H1 (cell line): ENCODE results near the gene UBR3. TPM values are rescaled to one million over a fixed set of nuclear protein-coding genes. Genes with fewer than 3 reads are reported as not detected.

Experiments used
- CTCF ChIA-PET: fragments of 300-600 bp; sonication (Branson Sonifier 250); formaldehyde crosslinking; loops from one replicate; lab custom pipeline; 2021; ENCODE audit not compliant: partially characterized antibody; lab: Charles Lee
- POLR2A ChIA-PET: fragments of 300-600 bp; sonication (Branson Sonifier 250); formaldehyde crosslinking; loops from one replicate; lab custom pipeline; 2021; ENCODE audit warnings: inconsistent platforms; ENCODE audit not compliant: partially characterized antibody; lab: Charles Lee
- DNase-seq, 2 experiments: peaks; one replicate each; pipeline versions ENCODE4 v3.0.0 to v3.0.0-alpha.2; 2010 to 2022; ENCODE audit warnings: low spot score in 2 of 2, low read depth in 1 of 2, mixed read lengths in 1 of 2
- FAIRE-seq: peaks from 2 replicates; lab custom pipeline; 2011; peaks lifted over from hg19 to GRCh38; lab: Jason Lieb, UNC
- H2AFZ ChIP-seq: 2 replicates; pipeline ENCODE4 v1.8.1; 2012; ENCODE audit warnings: low read length, inconsistent platforms
- H2AK5ac ChIP-seq: 2 replicates; pipeline ENCODE4 v1.6.1; 2013; ENCODE audit warnings: low read depth, low read length
- H2BK120ac ChIP-seq: replicated peaks from 2 replicates; pipeline ENCODE3; 2013; ENCODE audit warnings: low read depth, low read length, inconsistent platforms
- H2BK12ac ChIP-seq: 2 replicates; pipeline ENCODE4 v1.6.1; 2013; ENCODE audit warnings: low read depth, low read length
- H2BK15ac ChIP-seq: 2 replicates; pipeline ENCODE4 v1.6.1; 2013; ENCODE audit warnings: low read length
- H2BK20ac ChIP-seq: 2 replicates; pipeline ENCODE4 v1.6.1; 2013; ENCODE audit warnings: low read length
- H2BK5ac ChIP-seq: 2 replicates; pipeline ENCODE4 v1.6.1; 2013; ENCODE audit warnings: low read depth, low read length
- H3K14ac ChIP-seq: 2 replicates; pipeline ENCODE4 v1.6.1; 2013; ENCODE audit warnings: inconsistent platforms; ENCODE audit not compliant: insufficient read length
- H3K18ac ChIP-seq: 2 replicates; pipeline ENCODE4 v1.6.1; 2013; ENCODE audit warnings: low read length; ENCODE audit errors: extremely low read depth
- H3K23ac ChIP-seq: 2 replicates; pipeline ENCODE4 v1.6.1; 2013; ENCODE audit warnings: inconsistent platforms; ENCODE audit not compliant: insufficient read length
- H3K23me2 ChIP-seq: 2 replicates; pipeline ENCODE4 v1.6.1; 2013; ENCODE audit warnings: low read depth, low read length
- H3K27ac ChIP-seq: 2 replicates; pipeline ENCODE4 v1.6.1; 2011; ENCODE audit warnings: low read depth, low read length, inconsistent platforms
- H3K27me3 ChIP-seq, 4 experiments: replicated peaks in 1 of 4; 1 replicate in 1 of 4; 2 replicates in 3 of 4; pipeline versions ENCODE4 v1.6.1 to v1.8.1; 2011 to 2013; ENCODE audit warnings: low read length in 3 of 4, mild to moderate bottlenecking in 3 of 4, inconsistent platforms in 2 of 4, mixed read lengths in 2 of 4, moderate library complexity in 1 of 4; ENCODE audit not compliant: control insufficient read depth in 3 of 4, insufficient read depth in 3 of 4; ENCODE audit errors: extremely low read depth in 1 of 4
- H3K36me3 ChIP-seq, 4 experiments: 2 replicates each; pipeline versions ENCODE4 v1.6.1 to v1.8.1; 2011 to 2013; ENCODE audit warnings: mild to moderate bottlenecking in 4 of 4, low read length in 3 of 4, moderate library complexity in 2 of 4, control low read depth in 1 of 4, inconsistent platforms in 1 of 4; ENCODE audit not compliant: insufficient read depth in 4 of 4, control insufficient read depth in 2 of 4
- H3K4ac ChIP-seq: replicated peaks from 2 replicates; pipeline ENCODE3; 2013; ENCODE audit warnings: low read length, low read depth, mixed read lengths, inconsistent platforms; ENCODE audit not compliant: insufficient read length
- H3K4me1 ChIP-seq, 4 experiments: replicated peaks in 1 of 4; 1 replicate in 1 of 4; 2 replicates in 3 of 4; pipeline versions ENCODE4 v1.6.1 to v1.8.1; 2011 to 2013; ENCODE audit warnings: low read length in 3 of 4, inconsistent platforms in 2 of 4, mixed read lengths in 1 of 4; ENCODE audit not compliant: insufficient read depth in 4 of 4, control insufficient read depth in 3 of 4
- H3K4me2 ChIP-seq, 2 experiments: 2 replicates each; pipeline versions ENCODE4 v1.6.1 to v1.8.1; 2011 to 2013; ENCODE audit warnings: low read depth in 2 of 2, low read length in 2 of 2, control low read depth in 1 of 2, inconsistent platforms in 1 of 2, mild to moderate bottlenecking in 1 of 2; ENCODE audit not compliant: insufficient read depth in 1 of 2
- H3K4me3 ChIP-seq, 4 experiments: fragments of 200-600, 300-600 bp in 1 of 4; sonication (generic), shearing (Covaris generic), sonication (Bioruptor Twin) in 1 of 4; 2 replicates each; pipeline versions ENCODE4 v1.5.1 to v1.8.1; 2011 to 2016; ENCODE audit warnings: low read length in 4 of 4, low read depth in 3 of 4, control low read depth in 2 of 4, inconsistent platforms in 2 of 4, mild to moderate bottlenecking in 2 of 4, mixed read lengths in 1 of 4, moderate library complexity in 1 of 4; ENCODE audit not compliant: insufficient read depth in 2 of 4; ENCODE audit errors: extremely low read depth in 1 of 4
- H3K56ac ChIP-seq: replicated peaks from 2 replicates; pipeline ENCODE3; 2013; ENCODE audit warnings: low read depth, mild to moderate bottlenecking, mixed read lengths, low read length, inconsistent platforms; ENCODE audit not compliant: insufficient read length
- H3K79me1 ChIP-seq: 2 replicates; pipeline ENCODE4 v1.6.1; 2013; ENCODE audit warnings: low read depth, low read length, control low read depth
- H3K79me2 ChIP-seq, 2 experiments: 2 replicates each; pipeline versions ENCODE4 v1.6.1 to v1.8.1; 2012 to 2013; ENCODE audit warnings: low read length in 2 of 2, mild to moderate bottlenecking in 2 of 2, inconsistent platforms in 1 of 2; ENCODE audit not compliant: insufficient read depth in 2 of 2, control insufficient read depth in 1 of 2
- H3K9ac ChIP-seq, 4 experiments: replicated peaks in 1 of 4; 1 replicate in 1 of 4; 2 replicates in 3 of 4; pipeline versions ENCODE4 v1.6.1 to v1.8.1; 2011 to 2013; ENCODE audit warnings: low read depth in 3 of 4, low read length in 3 of 4, control low read depth in 2 of 4, mild to moderate bottlenecking in 2 of 4, moderate library complexity in 2 of 4, inconsistent platforms in 1 of 4; ENCODE audit errors: extremely low read depth in 1 of 4
- H3K9me3 ChIP-seq, 2 experiments: 2 replicates each; pipeline versions ENCODE4 v1.6.1 to v1.8.1; 2012 to 2013; ENCODE audit warnings: mild to moderate bottlenecking in 2 of 2, moderate library complexity in 2 of 2, control low read depth in 1 of 2, inconsistent platforms in 1 of 2, low read depth in 1 of 2, low read length in 1 of 2, mixed read lengths in 1 of 2; ENCODE audit not compliant: insufficient read depth in 2 of 2
- H4K20me1 ChIP-seq, 2 experiments: replicated peaks in 1 of 2; 2 replicates each; pipeline versions ENCODE3 to v1.8.1; 2011 to 2013; ENCODE audit warnings: inconsistent platforms in 2 of 2, low read length in 2 of 2, mild to moderate bottlenecking in 1 of 2; ENCODE audit not compliant: insufficient read depth in 2 of 2, control insufficient read depth in 1 of 2
- H4K5ac ChIP-seq: 2 replicates; pipeline ENCODE4 v1.6.1; 2013; ENCODE audit warnings: low read length, low read depth, mixed read lengths, inconsistent platforms; ENCODE audit not compliant: insufficient read length
- H4K8ac ChIP-seq: 2 replicates; pipeline ENCODE4 v1.8.0; 2013; ENCODE audit warnings: mild to moderate bottlenecking, moderate library complexity, low read length, inconsistent platforms; ENCODE audit not compliant: insufficient read depth; ENCODE audit errors: extremely low read depth
- H4K91ac ChIP-seq: replicated peaks from 2 replicates; pipeline ENCODE3; 2013; ENCODE audit warnings: low read length, mixed read lengths, inconsistent platforms; ENCODE audit not compliant: insufficient read length
- CHD1 ChIP-seq: IDR thresholded peaks from 2 replicates; pipeline ENCODE4 v1.6.1; 2012; ENCODE audit warnings: low read depth, low read length, improper control_type of control experiment
- SP1 ChIP-seq: IDR thresholded peaks from 2 replicates; pipeline ENCODE4 v1.6.1; 2011; ENCODE audit warnings: low read depth, low read length
- WGBS, 2 experiments: shearing (Covaris generic) in 1 of 2; methylation state at CpG; one replicate each; pipeline versions ENCODE4 v1.1.6 to v1.1.7; 2013 to 2015; ENCODE audit warnings: low lambda C conversion rate in 2 of 2, mixed read lengths in 2 of 2, inconsistent platforms in 1 of 2, low coverage in 1 of 2, missing lambda C conversion rate in 1 of 2; ENCODE audit not compliant: insufficient replicate concordance in 2 of 2, insufficient coverage in 1 of 2, insufficient read length in 1 of 2; ENCODE audit errors: extremely low coverage in 1 of 2, missing lambda C conversion rate in 1 of 2; 5-methylcytosine and 5-hydroxymethylcytosine counted together
- polyA plus RNA-seq, 7 experiments: library from polyadenylated mRNA; depleted of rRNA in 3 of 7; stranded (reverse) in 5 of 7; unstranded in 2 of 7; fragments of >200 nt in 5 of 7; fragments of 200-250 nt in 2 of 7; gene quantifications; 1 replicate in 5 of 7; 2 replicates in 1 of 7; 4 replicates in 1 of 7; pipeline versions ENCODE4 v1.2.1 to v1.2.3, GENCODE V29; 2011 to 2013; ENCODE audit warnings: missing spikeins in 2 of 7, mixed read lengths in 2 of 7
- total RNA-seq: library from RNA; stranded (reverse); fragmentation: NEBNext Ultra II Directional; extraction: Animal tissue kit (Norgen Biotek cat#: 25700); gene quantifications from 2 replicates; pipeline ENCODE4 v1.2.1, GENCODE V29; 2021

UBR3 gene
- total and polyA plus RNA-seq, 2 of the 8 experiments (the other 6 are each of a cell fraction or from before 2014, with no cell fraction given): 3.7 to 17.7 TPM

DNA sequence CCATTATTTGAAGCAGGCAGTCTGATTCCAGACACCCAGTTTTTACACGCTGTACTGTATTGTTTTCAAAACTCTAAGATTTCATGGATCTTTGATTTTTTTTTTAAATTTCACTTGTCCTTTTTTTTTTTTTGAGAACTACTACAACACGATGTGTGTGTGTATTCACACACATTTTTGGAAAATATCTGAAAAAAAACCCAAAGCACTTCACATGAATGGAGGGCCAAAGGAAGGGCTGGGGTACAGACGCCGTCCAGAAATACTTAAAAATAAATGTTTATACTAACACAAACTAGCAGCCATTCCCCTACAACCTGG, 28.9 kb upstream of the UBR3 start:
- 30% methylated on average over 4 of the region's 4 CpGs; no CpG with 5 or more reads in 1 of the 2 experiments for WGBS, 2 experiments
- no peak overlapping the region; the same call in 1 of the 2 replicates for H2AFZ ChIP-seq

More for the DNA sequence above, 28.9 kb upstream of the UBR3 start:
- DNase-seq (no peak), FAIRE-seq (no peak)
- H3K56ac ChIP-seq: no peak overlapping the region
- peaks cover 9 to 43% of the 10 kb centered on the region in 2 experiments for H3K79me2 ChIP-seq
- CTCF ChIA-PET: no interaction called here
- H3K4me3 ChIP-seq: peak overlapping the region; percentile 76 to 96 (median 88)
- TF ChIP-seq CHD1: no peak
- 0 out of 2 replicates have a peak, but pooled peaks have one; percentile 4 for TF ChIP-seq SP1
- peak overlapping the region; percentile 74 to 90 for H3K4me2 ChIP-seq
- POLR2A ChIA-PET: interaction anchor here (0.7 to 2.8 kb wide), 6 partner anchors 8 to 1936 kb away, joined by 3 to 18 read pairs (median 3); no protein-coding TSS in a partner anchor
- no peak overlapping the region for H2BK12ac ChIP-seq
- no peak overlapping the region for H3K4ac ChIP-seq
- no peaks in the 10 kb centered on the region for H3K9me3 ChIP-seq
- H3K79me1 ChIP-seq: no peaks in the 10 kb centered on the region
- no peak overlapping the region for H2BK15ac ChIP-seq
- H3K23me2 ChIP-seq: peaks cover 5% of the 10 kb centered on the region; the same call in 1 of the 2 replicates
- H4K8ac ChIP-seq: no peak overlapping the region
- H3K4me1 ChIP-seq: peaks cover 0 to 7% (median 2%) of the 10 kb centered on the region in 4 experiments; a peak in 4 of 7 replicates
- H4K91ac ChIP-seq: no peak overlapping the region
- no peak overlapping the region for H2AK5ac ChIP-seq
- H3K23ac ChIP-seq: no peak overlapping the region
- H2BK5ac ChIP-seq: no peak overlapping the region
- H3K14ac ChIP-seq: no peak overlapping the region
- H3K27ac ChIP-seq: 0 out of 2 replicates have a peak overlapping the region, but pooled peaks have one; percentile 90
- H4K20me1 ChIP-seq: peaks cover 0 to 2% of the 10 kb centered on the region in 2 experiments
- H3K18ac ChIP-seq: no peak overlapping the region
- no peak overlapping the region for H2BK120ac ChIP-seq
- H4K5ac ChIP-seq: peak overlapping the region; percentile 86
- peaks cover 0 to 28% (median 6%) of the 10 kb centered on the region in 4 experiments; a peak in 5 of 8 replicates for H3K36me3 ChIP-seq
- H3K9ac ChIP-seq: no peak overlapping the region; a peak in 2 of 7 replicates
- no peak overlapping the region for H2BK20ac ChIP-seq
- H3K27me3 ChIP-seq: peaks cover 0 to 2% (median 0%) of the 10 kb centered on the region in 4 experiments; a peak in 1 of 7 replicates
